Suprapubic skin (tissue), 4 donors: ENCODE measurements around the gene MYL3.

Source experiments
- EP300 ChIP-seq: sonication (generic); formaldehyde crosslinking; IDR thresholded peaks from one replicate; pipeline ENCODE4 v1.6.1; 2017; ENCODE audit warnings: antibody characterized with exemption
- POLR2AphosphoS5 ChIP-seq, 3 donors: sonication (generic); formaldehyde crosslinking; IDR thresholded peaks; one replicate each; pipeline ENCODE4 v1.6.1; 2017; ENCODE audit warnings: antibody characterized with exemption in 3 of 3

DNA sequence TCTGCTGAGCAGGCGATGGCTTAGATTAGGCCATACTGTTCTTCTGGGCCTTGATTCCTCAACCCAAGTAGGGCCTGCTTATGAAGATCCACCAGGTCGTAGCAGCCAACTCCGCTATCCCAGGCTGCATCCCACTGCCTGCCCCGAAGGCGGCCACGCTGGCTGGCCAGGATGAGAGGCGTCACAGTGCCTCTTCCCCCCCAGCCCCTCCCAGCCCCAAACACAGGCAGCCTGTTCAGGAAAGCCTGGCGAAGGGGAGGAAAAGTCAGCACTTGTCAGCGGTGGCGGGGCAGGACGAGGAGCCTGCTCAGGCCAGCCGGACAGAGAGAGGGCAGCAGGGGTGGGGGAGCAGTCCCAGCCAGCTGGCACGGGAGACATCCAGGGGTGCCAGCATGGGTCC lies 25.5 kb upstream of the MYL3 start:
- TF ChIP-seq EP300, result no peak
- TF ChIP-seq POLR2AphosphoS5 (IDR thresholded peaks at IDR 0.05), result no peak
